Testis (tissue), 3 donors: ENCODE data around the gene ESPNL. TPM values are rescaled to one million over a fixed set of nuclear protein-coding genes. Genes with fewer than 3 reads are reported as not detected.
"Not testable (repeated sequence)": the region's sequence is repeated elsewhere in the genome, so short reads cannot be mapped to it uniquely, and the experiment has no call there.

Source experiments
- DNase-seq: peaks from one replicate; pipeline ENCODE4 v3.0.0-alpha.2; 2019
- H3K27ac ChIP-seq, 2 donors: fragments of 200-600 bp; sonication (generic); one replicate each; pipeline ENCODE4 v1.5.1; 2019
- H3K27me3 ChIP-seq: fragments of 200-600 bp; sonication (generic); one replicate; pipeline ENCODE4 v1.5.1; 2019
- H3K36me3 ChIP-seq: fragments of 200-600 bp; sonication (generic); one replicate; pipeline ENCODE4 v1.5.1; 2017; ENCODE audit warnings: low read depth; ENCODE audit errors: missing control alignments
- H3K4me1 ChIP-seq: fragments of 200-600 bp; sonication (generic); one replicate; pipeline ENCODE4 v1.5.1; 2019
- H3K4me3 ChIP-seq, 2 donors: fragments of 200-600 bp; sonication (generic); one replicate each; pipeline ENCODE4 v1.5.1; 2017 to 2019
- H3K9me3 ChIP-seq: fragments of 200-600 bp; sonication (generic); one replicate; pipeline ENCODE4 v1.5.1; 2017
- POLR2A ChIP-seq: fragments of 450-650 bp; IDR thresholded peaks from one replicate; pipeline ENCODE4 v1.6.1; 2017; ENCODE audit warnings: antibody characterized with exemption, mild to moderate bottlenecking, moderate library complexity
- WGBS, 2 donors: methylation state at CpG; one replicate each; pipeline ENCODE4 v1.1.5; 2018; 5-methylcytosine and 5-hydroxymethylcytosine counted together
- intact Hi-C: fragments of 100-400 bp; cut with DNase I; formaldehyde crosslinking; loops from one replicate; pipeline ENCODE4 v1.15.1; 2023; ENCODE audit warnings: low total_unique reads
- polyA plus RNA-seq: library from polyadenylated mRNA; stranded (reverse); fragments of 350-450 nt; fragmentation: Illumina TruSeq; extraction: RNeasy Lipid Tissue Mini Kit (QIAGEN cat#74804); gene quantifications from one replicate; pipeline ENCODE4 v1.2.3, GENCODE V29; 2014; ENCODE audit warnings: low read depth, low replicate concordance; ENCODE audit not compliant: insufficient read depth
- total RNA-seq, 2 donors: library from RNA; depleted of rRNA; stranded (reverse); fragments of >200 nt; gene quantifications; one replicate each; pipeline ENCODE4 v1.2.3, GENCODE V29; 2016
- TF ChIP-seq, protein P1 (sequence below), 3 experiments: fragments of 450-650 bp in 2 of 3; fragments of 200-600 bp in 1 of 3; sonication (generic) in 1 of 3; IDR thresholded peaks; one replicate each; pipeline ENCODE4 v1.5.1; 2016 to 2019; ENCODE audit warnings: antibody characterized with exemption in 3 of 3, mild to moderate bottlenecking in 2 of 3, moderate library complexity in 1 of 3

The ESPNL gene
- total and polyA plus RNA-seq, 3 donors from 2014 or later = 2.1 to 7.5 (median 2.8) TPM

DNA sequence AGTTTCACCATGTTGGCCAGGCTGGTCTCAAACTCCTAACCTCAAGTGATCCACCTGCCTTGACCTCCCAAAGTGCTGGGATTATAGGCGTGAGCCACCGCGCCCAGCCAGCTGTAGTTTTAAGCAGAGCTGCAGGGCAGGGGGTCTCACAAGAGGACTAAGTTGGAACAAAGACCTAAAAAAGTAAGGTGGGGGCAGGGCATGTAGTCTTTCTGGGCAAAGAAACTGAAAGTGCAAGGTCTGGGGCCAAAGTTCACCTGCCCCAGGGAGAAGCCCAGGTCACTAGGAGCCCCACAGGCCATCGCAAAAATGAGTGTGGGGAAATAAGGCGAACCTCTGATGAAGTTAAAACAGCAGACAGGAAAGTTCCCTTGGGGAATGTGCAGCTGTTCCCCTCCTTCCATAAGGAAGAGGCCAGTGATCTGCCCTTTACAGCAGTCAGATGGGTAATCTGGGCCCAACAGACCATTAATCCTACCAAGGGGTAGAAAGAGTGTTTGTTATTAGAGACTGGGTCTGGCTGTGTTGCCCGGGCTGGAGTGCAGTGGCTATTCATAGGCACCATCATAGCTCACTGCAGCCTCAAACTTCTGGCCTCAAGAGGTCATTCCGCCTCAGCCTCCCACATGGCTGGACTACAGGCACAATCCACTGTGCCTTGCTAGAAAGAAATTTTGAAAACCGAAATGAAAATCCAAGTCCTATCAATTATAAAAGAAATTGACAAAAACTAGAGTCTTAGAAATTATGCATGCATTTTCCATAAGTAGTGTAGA, 36.5 kb upstream of the ESPNL start:
- 82 to 94% methylated on average over 8 of the region's 8 CpGs for WGBS, 2 donors
- H3K27me3 ChIP-seq = no peaks in the 10 kb centered on the region
- peaks cover 13% of the 10 kb centered on the region for H3K4me1 ChIP-seq
- no peak for DNase-seq
- no peak overlapping the region for H3K27ac ChIP-seq
- intact Hi-C loops = no loop called here
- H3K36me3 ChIP-seq = no peaks in the 10 kb centered on the region
- H3K4me3 ChIP-seq = no peak overlapping the region
- TF ChIP-seq POLR2A = no peak
- TF ChIP-seq, protein P1, sequence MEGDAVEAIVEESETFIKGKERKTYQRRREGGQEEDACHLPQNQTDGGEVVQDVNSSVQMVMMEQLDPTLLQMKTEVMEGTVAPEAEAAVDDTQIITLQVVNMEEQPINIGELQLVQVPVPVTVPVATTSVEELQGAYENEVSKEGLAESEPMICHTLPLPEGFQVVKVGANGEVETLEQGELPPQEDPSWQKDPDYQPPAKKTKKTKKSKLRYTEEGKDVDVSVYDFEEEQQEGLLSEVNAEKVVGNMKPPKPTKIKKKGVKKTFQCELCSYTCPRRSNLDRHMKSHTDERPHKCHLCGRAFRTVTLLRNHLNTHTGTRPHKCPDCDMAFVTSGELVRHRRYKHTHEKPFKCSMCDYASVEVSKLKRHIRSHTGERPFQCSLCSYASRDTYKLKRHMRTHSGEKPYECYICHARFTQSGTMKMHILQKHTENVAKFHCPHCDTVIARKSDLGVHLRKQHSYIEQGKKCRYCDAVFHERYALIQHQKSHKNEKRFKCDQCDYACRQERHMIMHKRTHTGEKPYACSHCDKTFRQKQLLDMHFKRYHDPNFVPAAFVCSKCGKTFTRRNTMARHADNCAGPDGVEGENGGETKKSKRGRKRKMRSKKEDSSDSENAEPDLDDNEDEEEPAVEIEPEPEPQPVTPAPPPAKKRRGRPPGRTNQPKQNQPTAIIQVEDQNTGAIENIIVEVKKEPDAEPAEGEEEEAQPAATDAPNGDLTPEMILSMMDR (IDR thresholded peaks at IDR 0.05) = no peak
- H3K9me3 ChIP-seq = no peaks in the 10 kb centered on the region

DNA sequence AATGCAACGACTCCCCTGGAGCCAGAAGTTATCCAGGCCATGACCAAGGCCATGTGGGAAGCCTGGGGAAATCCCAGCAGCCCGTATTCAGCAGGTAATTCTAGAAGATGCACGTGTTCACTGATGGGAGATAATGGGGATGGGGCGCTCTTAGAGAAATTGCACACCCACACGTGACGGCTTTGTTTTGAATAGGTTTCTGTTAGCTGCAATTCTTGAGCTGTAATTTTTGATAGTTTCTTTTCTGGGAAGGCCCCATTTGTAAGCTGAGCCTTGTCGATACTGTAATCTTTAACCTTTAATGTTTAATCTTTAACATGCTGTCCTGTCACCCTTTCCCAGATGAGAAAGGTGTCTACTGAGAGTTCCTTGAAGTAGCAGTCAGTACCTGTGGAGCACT, 35.8 kb upstream of the ESPNL start:
- Histone ChIP-seq H3K4me1 (peaks cover 13% of the 10 kb centered on the region), H3K27ac (no peak overlapping the region), H3K4me3 (no peak overlapping the region), H3K27me3 (no peaks in the 10 kb centered on the region), H3K9me3 (no peaks in the 10 kb centered on the region), H3K36me3 (no peaks in the 10 kb centered on the region)
- intact Hi-C loops = no loop called here
- WGBS, 2 donors = 82 to 89% methylated on average over 7 of the region's 7 CpGs
- no peak for TF ChIP-seq POLR2A
- TF ChIP-seq, protein P1 (IDR thresholded peaks at IDR 0.05) = no peak
- no peak for DNase-seq

DNA sequence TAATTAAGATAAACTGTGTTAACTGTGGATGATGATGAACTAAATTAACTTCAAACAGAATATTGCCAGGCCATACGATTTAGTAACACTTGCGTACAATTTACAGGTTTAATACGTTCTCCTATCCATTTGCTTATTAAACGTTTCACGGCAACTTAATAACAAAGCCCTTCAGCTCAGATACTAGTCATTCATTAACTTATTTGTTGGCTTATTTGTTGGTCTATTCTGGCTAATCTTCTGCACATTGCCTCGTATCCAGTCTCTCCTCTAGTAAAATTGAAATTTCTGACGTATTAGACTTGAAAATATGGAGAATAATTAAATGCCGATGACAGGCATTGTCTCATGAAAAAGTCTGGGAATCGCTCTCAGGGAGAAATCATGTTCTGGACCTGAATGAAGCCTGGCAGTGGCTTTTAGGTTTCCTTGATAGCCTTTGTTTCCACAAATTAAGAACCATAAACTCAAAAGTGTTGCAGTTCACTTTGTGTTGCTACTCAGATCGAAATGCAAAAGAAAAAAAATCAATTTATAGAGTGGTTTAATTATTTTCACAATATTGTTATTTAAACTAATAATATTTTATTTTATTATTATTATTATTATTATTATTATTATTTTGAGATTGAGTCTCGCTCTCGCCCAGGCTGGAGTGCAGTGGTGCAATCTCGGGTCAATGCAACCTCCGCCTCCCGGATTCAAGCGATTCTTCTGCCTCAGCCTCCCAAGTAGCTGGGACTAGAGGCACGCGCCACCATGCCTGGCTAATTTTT, 34.9 kb upstream of the ESPNL start:
- Histone ChIP-seq H3K4me1 (peaks cover 6% of the 10 kb centered on the region), H3K27me3 (no peaks in the 10 kb centered on the region), H3K36me3 (no peaks in the 10 kb centered on the region), H3K4me3 (no peak overlapping the region), H3K9me3 (no peaks in the 10 kb centered on the region), H3K27ac (no peak overlapping the region)
- no peak for DNase-seq
- WGBS, 2 donors = 85 to 86% methylated on average over 18 of the region's 18 CpGs
- no peak for TF ChIP-seq POLR2A
- TF ChIP-seq, protein P1 (IDR thresholded peaks at IDR 0.05) = no peak
- intact Hi-C loops = no loop called here

DNA sequence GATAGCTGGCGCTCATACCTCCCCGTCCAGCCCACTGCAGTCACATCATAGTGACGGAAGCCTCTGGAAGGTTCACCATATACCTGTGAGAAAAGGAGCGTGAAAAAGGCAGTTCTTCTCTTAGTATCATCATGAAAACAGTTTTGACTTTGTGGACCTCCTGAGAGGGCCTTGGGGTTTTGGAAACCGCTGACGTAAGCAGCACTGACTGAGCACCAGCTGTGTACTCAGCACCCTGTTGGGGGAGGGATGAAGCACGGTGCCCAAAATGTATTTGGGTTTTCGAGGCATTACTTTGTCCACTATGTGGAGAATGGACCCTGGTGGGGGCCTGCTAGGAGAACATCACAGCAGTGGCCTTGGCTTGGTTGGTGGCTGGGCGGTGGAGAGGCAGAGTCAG, 33.9 kb upstream of the ESPNL start:
- no peaks in the 10 kb centered on the region for H3K36me3 ChIP-seq
- intact Hi-C loops = no loop called here
- DNase-seq = no peak

DNA sequence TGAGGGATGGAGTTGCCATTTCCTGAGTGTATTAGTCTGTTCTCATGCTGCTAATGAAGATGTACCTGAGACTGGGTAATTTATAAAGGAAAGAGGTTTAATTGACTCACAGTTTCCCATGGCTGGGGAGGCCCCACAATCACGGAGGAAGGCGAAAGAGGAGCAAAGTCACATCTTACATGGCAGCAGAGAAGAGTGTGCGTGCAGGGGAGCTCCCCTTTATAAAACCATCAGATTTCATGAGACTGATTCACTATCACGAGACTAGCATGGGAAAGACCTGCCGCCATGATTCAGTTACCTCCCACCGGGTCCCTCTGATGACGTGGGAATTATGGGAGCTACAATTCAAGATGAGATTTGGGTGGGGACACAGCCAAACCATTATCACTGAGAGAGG, 33.4 kb upstream of the ESPNL start:
- H3K27ac ChIP-seq, DNase-seq, intact Hi-C loops, H3K4me1 ChIP-seq, H3K27me3 ChIP-seq, H3K9me3 ChIP-seq, H3K36me3 ChIP-seq, H3K4me3 ChIP-seq: not testable (repeated sequence)
- WGBS, 2 donors = 94 to 98% methylated on average over 7 of the region's 7 CpGs

More for the DNA sequence above, 33.9 kb upstream of the ESPNL start:
- peaks cover 6% of the 10 kb centered on the region for H3K4me1 ChIP-seq
- TF ChIP-seq POLR2A = no peak
- TF ChIP-seq, protein P1 (IDR thresholded peaks at IDR 0.05) = no peak
- no peak overlapping the region for H3K27ac ChIP-seq
- no peak overlapping the region for H3K4me3 ChIP-seq
- WGBS, 2 donors = 85 to 91% methylated on average over 9 of the region's 9 CpGs
- H3K9me3 ChIP-seq = no peaks in the 10 kb centered on the region
- H3K27me3 ChIP-seq = no peaks in the 10 kb centered on the region
